Prostate gland (tissue), 2 donors: ENCODE data around the gene DISP3.

Experiments
- POLR2AphosphoS5 ChIP-seq: sonication (generic); formaldehyde crosslinking; IDR thresholded peaks from one replicate; pipeline ENCODE4 v1.6.1; 2017; ENCODE audit warnings: antibody characterized with exemption
- TF ChIP-seq, protein P1 (sequence below), 4 experiments: fragments of 200-600 bp in 2 of 4; fragments of 450-650 bp in 2 of 4; sonication (generic) in 2 of 4; IDR thresholded peaks; 1 replicate in 3 of 4; 2 replicates in 1 of 4; pipeline ENCODE4 v1.5.1; 2016 to 2019; ENCODE audit warnings: antibody characterized with exemption in 4 of 4, mild to moderate bottlenecking in 2 of 4, moderate library complexity in 2 of 4

DNA sequence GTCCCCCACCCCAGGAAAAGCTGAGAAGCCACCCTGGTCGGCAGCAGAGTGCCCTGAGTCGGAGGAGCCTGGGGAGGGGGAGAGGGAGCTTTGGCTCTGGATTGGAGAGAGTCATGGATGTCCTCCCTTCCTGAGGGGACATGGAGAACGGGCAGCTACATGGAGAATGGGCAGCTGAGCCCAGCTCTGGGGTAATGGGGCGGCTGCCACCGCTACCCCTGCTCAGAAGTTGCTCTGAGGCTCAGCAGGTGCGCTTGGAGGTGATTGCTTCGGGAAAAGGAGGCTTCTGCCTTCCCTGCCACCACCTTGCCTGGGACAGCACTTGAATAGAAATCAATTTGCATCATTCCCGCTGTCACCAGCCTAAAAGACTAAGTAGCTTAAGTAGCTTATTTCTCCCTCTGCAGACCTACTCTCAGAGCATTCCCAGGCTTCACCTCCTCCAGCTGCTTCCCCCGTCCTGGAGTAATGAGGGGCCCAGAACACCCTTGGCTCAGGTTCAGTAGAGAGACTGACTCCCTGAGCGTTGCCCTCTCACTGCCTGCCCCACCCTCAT, 8.3 kb downstream of the DISP3 start:
- TF ChIP-seq, protein P1, sequence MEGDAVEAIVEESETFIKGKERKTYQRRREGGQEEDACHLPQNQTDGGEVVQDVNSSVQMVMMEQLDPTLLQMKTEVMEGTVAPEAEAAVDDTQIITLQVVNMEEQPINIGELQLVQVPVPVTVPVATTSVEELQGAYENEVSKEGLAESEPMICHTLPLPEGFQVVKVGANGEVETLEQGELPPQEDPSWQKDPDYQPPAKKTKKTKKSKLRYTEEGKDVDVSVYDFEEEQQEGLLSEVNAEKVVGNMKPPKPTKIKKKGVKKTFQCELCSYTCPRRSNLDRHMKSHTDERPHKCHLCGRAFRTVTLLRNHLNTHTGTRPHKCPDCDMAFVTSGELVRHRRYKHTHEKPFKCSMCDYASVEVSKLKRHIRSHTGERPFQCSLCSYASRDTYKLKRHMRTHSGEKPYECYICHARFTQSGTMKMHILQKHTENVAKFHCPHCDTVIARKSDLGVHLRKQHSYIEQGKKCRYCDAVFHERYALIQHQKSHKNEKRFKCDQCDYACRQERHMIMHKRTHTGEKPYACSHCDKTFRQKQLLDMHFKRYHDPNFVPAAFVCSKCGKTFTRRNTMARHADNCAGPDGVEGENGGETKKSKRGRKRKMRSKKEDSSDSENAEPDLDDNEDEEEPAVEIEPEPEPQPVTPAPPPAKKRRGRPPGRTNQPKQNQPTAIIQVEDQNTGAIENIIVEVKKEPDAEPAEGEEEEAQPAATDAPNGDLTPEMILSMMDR (IDR thresholded peaks at IDR 0.05), result no peak
- no peak for TF ChIP-seq POLR2AphosphoS5
